ENCODE measurements around the gene PNRC2. TPM values are rescaled to one million over a fixed set of nuclear protein-coding genes. Genes with fewer than 3 reads are reported as not detected.

Gene PNRC2
- total and polyA plus RNA-seq, 2 of the 13 experiments (the other 11 are each of a cell fraction or from before 2014, with no cell fraction given): 74.9 to 97.5 TPM

DNA sequence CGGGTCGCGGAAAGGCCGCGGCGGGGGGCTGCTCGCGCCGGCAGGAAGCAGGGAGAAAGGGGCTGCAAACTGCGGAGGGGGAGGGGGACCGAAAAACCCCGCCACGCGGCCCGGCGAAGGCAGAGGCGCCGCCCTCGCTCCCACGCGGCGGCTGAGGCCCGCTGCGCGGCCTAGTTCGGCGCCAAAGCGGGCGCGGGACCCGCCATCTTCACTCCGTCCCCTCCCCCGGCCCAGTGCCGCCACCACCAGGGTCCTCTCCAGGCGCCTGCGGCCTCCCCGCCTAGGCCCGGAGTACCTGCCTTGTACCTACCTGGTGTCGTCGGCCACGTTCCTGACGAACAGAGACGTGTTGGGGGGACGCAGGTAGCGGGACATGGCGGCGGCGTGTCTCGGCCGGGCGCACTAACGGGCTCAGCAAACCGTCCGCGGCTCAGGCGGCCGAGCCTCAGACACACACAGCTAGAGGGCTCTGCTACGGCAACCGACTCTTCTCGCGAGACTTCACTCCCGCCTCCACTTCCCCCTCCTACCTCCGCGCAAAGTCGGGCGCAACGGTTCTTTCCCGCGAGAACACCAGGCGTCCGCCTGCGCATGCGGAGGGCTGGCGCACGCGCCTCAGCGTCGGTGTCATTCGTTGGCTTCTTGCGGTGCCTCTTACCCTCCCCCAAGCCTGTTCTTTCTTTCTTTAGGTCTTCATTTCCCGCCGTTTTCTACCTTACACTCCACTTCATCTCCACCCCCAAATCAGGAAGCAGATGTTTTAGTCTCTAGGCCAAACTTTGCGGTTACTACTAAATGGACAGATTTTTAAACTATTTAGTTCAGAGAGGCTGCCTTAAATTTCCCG, 20.5 kb downstream of the PNRC2 start, which contains the start of gene SRSF10 (continued):
- TF ChIP-seq ZEB1 (IDR thresholded peaks at IDR 0.05; ENCODE audit: insufficient replicate concordance, low read depth) (no peak), ESRRA (CRISPR knock-in tag; IDR thresholded peaks at IDR 0.05; ENCODE audit: low read depth) (peak; percentile 25; the same call in 1 of the 2 replicates), MAZ (IDR thresholded peaks at IDR 0.05; ENCODE audit: borderline replicate concordance, low read depth, low read length) (peak; percentile 45), MAZ (CRISPR knock-in tag; IDR thresholded peaks at IDR 0.05; ENCODE audit: low read depth) (peak; percentile 91), ZNF790 (CRISPR knock-in tag; IDR thresholded peaks at IDR 0.05; ENCODE audit: borderline replicate concordance) (peak; percentile 87; the same call in 1 of the 2 replicates), MXD3 (CRISPR knock-in tag; IDR thresholded peaks at IDR 0.05) (peak; percentile 73; the same call in 1 of the 2 replicates), HMG20A (CRISPR knock-in tag; IDR thresholded peaks at IDR 0.05; ENCODE audit: borderline replicate concordance) (no peak), ZNF337 (CRISPR knock-in tag; IDR thresholded peaks at IDR 0.05; ENCODE audit: borderline replicate concordance, low read depth) (peak; percentile 91; the same call in 1 of the 2 replicates), ZNF253 (CRISPR knock-in tag; IDR thresholded peaks at IDR 0.05; ENCODE audit: borderline replicate concordance) (peak; percentile 91; the same call in 1 of the 2 replicates), DPF2 (CRISPR knock-in tag; IDR thresholded peaks at IDR 0.05; ENCODE audit: borderline replicate concordance, low read depth) (0 out of 2 replicates have a peak, but pooled peaks have one; percentile 20), KLF15 (CRISPR knock-in tag; IDR thresholded peaks at IDR 0.05; ENCODE audit: borderline replicate concordance) (peak; percentile 52; the same call in 1 of the 2 replicates), HOXD1 (CRISPR knock-in tag; IDR thresholded peaks at IDR 0.05) (peak; percentile 74), GATAD2A (CRISPR knock-in tag; IDR thresholded peaks at IDR 0.05) (0 out of 2 replicates have a peak, but pooled peaks have one; percentile 23), SIN3A (IDR thresholded peaks at IDR 0.05; ENCODE audit: borderline replicate concordance, low read depth, low read length) (peak; percentile 73; the same call in 1 of the 2 replicates), NKX3-1 (CRISPR knock-in tag; IDR thresholded peaks at IDR 0.05) (peak; percentile 61; the same call in 1 of the 2 replicates), CEBPB (IDR thresholded peaks at IDR 0.05; ENCODE audit: borderline replicate concordance, low read depth, low read length) (no peak), HNRNPH1 (optimal IDR thresholded peaks at IDR 0.05; ENCODE audit: low read depth, low read length) (no peak), ZNF678 (CRISPR knock-in tag; IDR thresholded peaks at IDR 0.05) (peak; percentile 28; the same call in 1 of the 2 replicates), BATF2 (CRISPR knock-in tag; IDR thresholded peaks at IDR 0.05) (no peak; the same call in 1 of the 2 replicates)
- TF ChIP-seq, protein P1, sequence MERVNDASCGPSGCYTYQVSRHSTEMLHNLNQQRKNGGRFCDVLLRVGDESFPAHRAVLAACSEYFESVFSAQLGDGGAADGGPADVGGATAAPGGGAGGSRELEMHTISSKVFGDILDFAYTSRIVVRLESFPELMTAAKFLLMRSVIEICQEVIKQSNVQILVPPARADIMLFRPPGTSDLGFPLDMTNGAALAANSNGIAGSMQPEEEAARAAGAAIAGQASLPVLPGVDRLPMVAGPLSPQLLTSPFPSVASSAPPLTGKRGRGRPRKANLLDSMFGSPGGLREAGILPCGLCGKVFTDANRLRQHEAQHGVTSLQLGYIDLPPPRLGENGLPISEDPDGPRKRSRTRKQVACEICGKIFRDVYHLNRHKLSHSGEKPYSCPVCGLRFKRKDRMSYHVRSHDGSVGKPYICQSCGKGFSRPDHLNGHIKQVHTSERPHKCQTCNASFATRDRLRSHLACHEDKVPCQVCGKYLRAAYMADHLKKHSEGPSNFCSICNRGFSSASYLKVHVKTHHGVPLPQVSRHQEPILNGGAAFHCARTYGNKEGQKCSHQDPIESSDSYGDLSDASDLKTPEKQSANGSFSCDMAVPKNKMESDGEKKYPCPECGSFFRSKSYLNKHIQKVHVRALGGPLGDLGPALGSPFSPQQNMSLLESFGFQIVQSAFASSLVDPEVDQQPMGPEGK (CRISPR knock-in tag; IDR thresholded peaks at IDR 0.05): peak; percentile 33; the same call in 1 of the 2 replicates
- TF ChIP-seq, protein P2, sequence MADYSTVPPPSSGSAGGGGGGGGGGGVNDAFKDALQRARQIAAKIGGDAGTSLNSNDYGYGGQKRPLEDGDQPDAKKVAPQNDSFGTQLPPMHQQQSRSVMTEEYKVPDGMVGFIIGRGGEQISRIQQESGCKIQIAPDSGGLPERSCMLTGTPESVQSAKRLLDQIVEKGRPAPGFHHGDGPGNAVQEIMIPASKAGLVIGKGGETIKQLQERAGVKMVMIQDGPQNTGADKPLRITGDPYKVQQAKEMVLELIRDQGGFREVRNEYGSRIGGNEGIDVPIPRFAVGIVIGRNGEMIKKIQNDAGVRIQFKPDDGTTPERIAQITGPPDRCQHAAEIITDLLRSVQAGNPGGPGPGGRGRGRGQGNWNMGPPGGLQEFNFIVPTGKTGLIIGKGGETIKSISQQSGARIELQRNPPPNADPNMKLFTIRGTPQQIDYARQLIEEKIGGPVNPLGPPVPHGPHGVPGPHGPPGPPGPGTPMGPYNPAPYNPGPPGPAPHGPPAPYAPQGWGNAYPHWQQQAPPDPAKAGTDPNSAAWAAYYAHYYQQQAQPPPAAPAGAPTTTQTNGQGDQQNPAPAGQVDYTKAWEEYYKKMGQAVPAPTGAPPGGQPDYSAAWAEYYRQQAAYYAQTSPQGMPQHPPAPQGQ (CRISPR knock-in tag; IDR thresholded peaks at IDR 0.05; ENCODE audit: borderline replicate concordance): no peak
- TF ChIP-seq, protein P3, sequence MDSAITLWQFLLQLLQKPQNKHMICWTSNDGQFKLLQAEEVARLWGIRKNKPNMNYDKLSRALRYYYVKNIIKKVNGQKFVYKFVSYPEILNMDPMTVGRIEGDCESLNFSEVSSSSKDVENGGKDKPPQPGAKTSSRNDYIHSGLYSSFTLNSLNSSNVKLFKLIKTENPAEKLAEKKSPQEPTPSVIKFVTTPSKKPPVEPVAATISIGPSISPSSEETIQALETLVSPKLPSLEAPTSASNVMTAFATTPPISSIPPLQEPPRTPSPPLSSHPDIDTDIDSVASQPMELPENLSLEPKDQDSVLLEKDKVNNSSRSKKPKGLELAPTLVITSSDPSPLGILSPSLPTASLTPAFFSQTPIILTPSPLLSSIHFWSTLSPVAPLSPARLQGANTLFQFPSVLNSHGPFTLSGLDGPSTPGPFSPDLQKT (CRISPR knock-in tag; IDR thresholded peaks at IDR 0.05; ENCODE audit: borderline replicate concordance): no peak
